Transverse colon (tissue), 4 donors: ENCODE data around the gene CYREN. TPM values are rescaled to one million over a fixed set of nuclear protein-coding genes. Genes with fewer than 3 reads are reported as not detected.
A peak's percentile ranks its signal among the peaks of the same experiment; 100 is the strongest.

ENCODE experiments used
- DNase-seq: peaks from one replicate; pipeline ENCODE4 v3.0.0-alpha.2; 2019
- H3K27ac ChIP-seq, 4 donors: fragments of 200-600 bp; sonication (generic); 2 replicates each; pipeline ENCODE4 v1.5.1; 2016 to 2018; ENCODE audit warnings: inconsistent platforms in 4 of 4
- H3K27me3 ChIP-seq: fragments of 200-600 bp; sonication (generic); 2 replicates; pipeline ENCODE4 v1.5.1; 2017; ENCODE audit warnings: inconsistent platforms
- H3K36me3 ChIP-seq, 4 donors: fragments of 200-600 bp; sonication (generic); 2 replicates each; pipeline ENCODE4 v1.5.1; 2017 to 2019; ENCODE audit warnings: inconsistent platforms in 4 of 4
- H3K4me1 ChIP-seq, 4 donors: fragments of 200-600 bp; sonication (generic); 2 replicates each; pipeline ENCODE4 v1.5.1; 2017 to 2020; ENCODE audit warnings: inconsistent platforms in 4 of 4
- H3K4me3 ChIP-seq, 4 donors: fragments of 200-600 bp; sonication (generic); 1 replicate in 1 of 4; 2 replicates in 3 of 4; pipeline versions ENCODE4 v1.5.1 to v1.6.1; 2017 to 2019; ENCODE audit warnings: inconsistent platforms in 4 of 4
- H3K9me3 ChIP-seq, 2 donors: fragments of 200-600 bp; sonication (generic); 2 replicates each; pipeline ENCODE4 v1.5.1; 2017 to 2019; ENCODE audit warnings: inconsistent platforms in 2 of 2
- CTCF ChIP-seq, 5 experiments: fragments of 200-600 bp in 3 of 5; fragments of 450-650 bp in 2 of 5; sonication (generic) in 3 of 5; IDR thresholded peaks; 1 replicate in 2 of 5; 2 replicates in 3 of 5; pipeline ENCODE4 v1.5.1; 2016 to 2017; ENCODE audit warnings: antibody characterized with exemption in 5 of 5, inconsistent platforms in 3 of 5, mild to moderate bottlenecking in 2 of 5, moderate library complexity in 1 of 5
- EP300 ChIP-seq: sonication (generic); formaldehyde crosslinking; IDR thresholded peaks from one replicate; pipeline ENCODE4 v1.6.1; 2017; ENCODE audit warnings: antibody characterized with exemption, low read depth
- POLR2A ChIP-seq: fragments of 450-650 bp; IDR thresholded peaks from one replicate; pipeline ENCODE4 v1.6.1; 2016; ENCODE audit warnings: antibody characterized with exemption, mild to moderate bottlenecking, moderate library complexity
- POLR2AphosphoS5 ChIP-seq, 3 donors: sonication (generic); formaldehyde crosslinking; IDR thresholded peaks; one replicate each; pipeline ENCODE4 v1.6.1; 2016; ENCODE audit warnings: antibody characterized with exemption in 3 of 3
- WGBS, 2 donors: methylation state at CpG; one replicate each; pipeline ENCODE4 v1.1.5; 2018; ENCODE audit warnings: low coverage in 1 of 2; 5-methylcytosine and 5-hydroxymethylcytosine counted together
- in situ Hi-C, 4 donors: fragments of 200-750 bp; cut with MboI; loops; one replicate each; pipeline versions ENCODE4 v1.15.0 to v1.15.1; 2017; ENCODE audit warnings: low sequenced_read_pairs in 3 of 4, low pct_ligation_motif_present in 1 of 4, low pct_unique_long_range_greater_than_20kb in 1 of 4
- intact Hi-C: fragments of 100-400 bp; cut with DNase I; formaldehyde crosslinking; loops from one replicate; pipeline ENCODE4 v1.15.1; 2023; ENCODE audit warnings: low total_unique reads
- total RNA-seq, 4 donors: library from RNA; depleted of rRNA; stranded (reverse); fragments of >200 nt; gene quantifications; one replicate each; pipeline ENCODE4 v1.1.0, GENCODE V29; 2016

CYREN gene
- total RNA-seq, 4 donors from 2014 or later, result 30.8 to 88.3 (median 37.8) TPM

- 87% methylated on average over 12 of the region's 12 CpGs; no CpG with 5 or more reads in 1 of the 2 donors for WGBS, 2 donors
- in situ Hi-C loops, result loop anchor here in 3 of 4 donors (10.0 to 25.0 kb wide), 3 partner anchors 173 to 505 kb away; no protein-coding TSS in a partner anchor
- Histone ChIP-seq H3K27me3 (no peaks in the 10 kb centered on the region), H3K27ac (peak overlapping the region; percentile 30 to 97 (median 46)), H3K4me3 (no peak overlapping the region), H3K4me1 (peaks cover 13 to 36% (median 25%) of the 10 kb centered on the region in 4 donors), H3K36me3 (peaks cover 0 to 12% (median 0%) of the 10 kb centered on the region in 4 donors), H3K9me3 (no peaks in the 10 kb centered on the region)
- DNase-seq, result no peak
- TF ChIP-seq POLR2A (no peak), EP300 (no peak), POLR2AphosphoS5 (IDR thresholded peaks at IDR 0.05) (no peak), CTCF (IDR thresholded peaks at IDR 0.05) (no peak)
- intact Hi-C loops, result loop anchor here (10.0 kb wide), 1 partner anchor 483 kb away; no protein-coding TSS in a partner anchor
Observed at GRCh38 chr7:135167365-135167917, 3.1 kb downstream of the CYREN start.

GRCh38 chr7:135166338-135166990 lies 4.0 kb downstream of the CYREN start:
- intact Hi-C loops, result loop anchor here (10.0 kb wide), 1 partner anchor 482 kb away; no protein-coding TSS in a partner anchor
- TF ChIP-seq CTCF (IDR thresholded peaks at IDR 0.05) (no peak), EP300 (no peak), POLR2A (no peak), POLR2AphosphoS5 (IDR thresholded peaks at IDR 0.05) (peak in 1 of 3 donors; percentile 5)
- Histone ChIP-seq H3K4me3 (no peak overlapping the region), H3K27me3 (no peaks in the 10 kb centered on the region), H3K36me3 (peaks cover 0 to 12% (median 0%) of the 10 kb centered on the region in 4 donors), H3K27ac (peak overlapping the region; percentile 23 to 97 (median 46)), H3K9me3 (no peaks in the 10 kb centered on the region), H3K4me1 (peaks cover 13 to 41% (median 26%) of the 10 kb centered on the region in 4 donors)
- in situ Hi-C loops, result loop anchor here in 3 of 4 donors (10.0 to 25.0 kb wide), 3 partner anchors 172 to 504 kb away; no protein-coding TSS in a partner anchor
- 86% methylated on average over 18 of the region's 18 CpGs; no CpG with 5 or more reads in 1 of the 2 donors for WGBS, 2 donors
- no peak for DNase-seq

GRCh38 chr7:135165862-135166261 lies 4.6 kb downstream of the CYREN start:
- H3K4me1 ChIP-seq, result peaks cover 13 to 41% (median 28%) of the 10 kb centered on the region in 4 donors
- H3K27ac ChIP-seq, result peak overlapping the region in 3 of 4 donors; percentile 23 to 97 (median 24)
- H3K27me3 ChIP-seq, result no peaks in the 10 kb centered on the region
- no peak for TF ChIP-seq EP300
- TF ChIP-seq POLR2AphosphoS5 (IDR thresholded peaks at IDR 0.05), result no peak
- TF ChIP-seq POLR2A, result no peak
- no peak for TF ChIP-seq CTCF (IDR thresholded peaks at IDR 0.05)
- no peak for DNase-seq
- in situ Hi-C loops (loop anchor here in 3 of 4 donors (10.0 to 25.0 kb wide), 3 partner anchors 171 to 504 kb away; no protein-coding TSS in a partner anchor), intact Hi-C loops (loop anchor here (10.0 kb wide), 1 partner anchor 481 kb away; no protein-coding TSS in a partner anchor)
- WGBS, 2 donors, result 72% methylated on average over 4 of the region's 4 CpGs; no CpG with 5 or more reads in 1 of the 2 donors
- no peaks in the 10 kb centered on the region for H3K9me3 ChIP-seq
- peaks cover 0 to 12% (median 0%) of the 10 kb centered on the region in 4 donors for H3K36me3 ChIP-seq
- no peak overlapping the region for H3K4me3 ChIP-seq
